GM21423 (cell line): ENCODE results near the gene KIF20B.
"Not testable (repeated sequence)": the region's sequence is repeated elsewhere in the genome, so short reads cannot be mapped to it uniquely, and the experiment has no call there.

Experiments used
- ATAC-seq: cut with Tn5 transposase; IDR thresholded peaks from one replicate; pipeline ENCODE4 v1.9.1; 2021; ENCODE audit warnings: mild to moderate bottlenecking, moderate library complexity; ENCODE audit not compliant: unreplicated experiment

Gene KIF20B

GRCh38 chr10:89763671-89764070 lies 62.3 kb downstream of the KIF20B start:
- ATAC-seq = not testable (repeated sequence)

DNA sequence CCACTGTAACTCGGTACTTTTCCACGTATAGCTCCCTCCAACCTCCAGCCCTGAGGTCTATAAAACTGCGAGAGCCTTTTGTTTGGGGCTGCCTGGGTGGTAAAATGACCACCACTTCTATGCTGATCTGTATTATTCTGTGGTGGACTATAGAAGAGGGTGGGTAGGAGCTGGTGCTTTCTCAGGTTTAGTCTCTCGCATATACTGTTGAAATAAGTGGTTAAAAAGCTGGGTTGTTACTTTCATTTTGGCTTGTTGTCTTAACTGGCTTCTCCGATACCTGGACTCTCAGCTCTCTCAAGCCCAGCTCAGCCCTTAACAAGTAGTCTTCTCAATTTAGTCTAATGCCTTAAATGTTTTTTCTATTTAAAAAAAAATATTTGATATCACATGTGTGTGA lies 70.3 kb downstream of the KIF20B start:
- ATAC-seq = no peak

GRCh38 chr10:89773081-89773480 lies 71.7 kb downstream of the KIF20B start:
- ATAC-seq = no peak

GRCh38 chr10:89776665-89777064 lies 75.3 kb downstream of the KIF20B start:
- no peak for ATAC-seq

DNA sequence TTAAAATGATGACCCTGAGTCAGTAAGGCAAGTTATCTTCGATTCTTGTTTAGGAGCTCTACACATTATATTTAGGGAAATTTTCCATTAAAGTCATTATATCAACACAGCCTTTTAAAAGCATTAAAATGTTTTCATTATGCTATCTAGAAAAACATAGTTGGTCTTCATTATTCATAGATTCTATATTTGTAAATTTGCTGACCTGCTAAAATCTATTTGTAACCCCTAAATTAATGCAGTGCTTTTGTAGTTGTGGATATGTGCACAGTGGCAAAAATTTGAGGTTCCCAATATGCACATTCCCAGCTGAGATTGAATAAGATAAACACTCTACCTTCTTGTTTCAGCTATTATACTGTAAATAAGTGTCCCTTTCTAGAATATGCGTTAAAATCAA lies 81.1 kb downstream of the KIF20B start:
- no peak for ATAC-seq

GRCh38 chr10:89783406-89783805 lies 82.0 kb downstream of the KIF20B start:
- ATAC-seq = no peak

- no peak for ATAC-seq
Observed at GRCh38 chr10:89785095-89785494, 83.7 kb downstream of the KIF20B start.

- no peak for ATAC-seq
Observed at GRCh38 chr10:89789188-89789877, 87.9 kb downstream of the KIF20B start.

DNA sequence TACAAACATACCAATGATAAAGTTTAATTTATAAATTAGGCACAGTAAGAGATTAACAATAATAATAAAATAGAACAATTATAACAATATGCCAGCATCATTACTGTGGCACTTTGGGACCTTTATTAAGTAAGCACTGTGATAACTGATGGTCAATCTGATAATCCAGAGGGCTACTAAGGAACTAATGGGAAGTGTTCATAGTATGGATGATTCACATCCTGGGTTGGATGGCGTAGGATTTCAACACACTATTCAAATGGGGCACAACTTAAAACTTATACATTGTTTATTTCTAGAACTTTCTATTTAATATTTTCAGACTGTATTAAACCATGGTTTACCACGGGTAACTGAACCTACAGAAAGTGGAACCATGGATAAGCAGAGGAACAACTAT lies 90.8 kb downstream of the KIF20B start:
- ATAC-seq = no peak

GRCh38 chr10:89793649-89794254 lies 92.4 kb downstream of the KIF20B start:
- ATAC-seq = no peak

DNA sequence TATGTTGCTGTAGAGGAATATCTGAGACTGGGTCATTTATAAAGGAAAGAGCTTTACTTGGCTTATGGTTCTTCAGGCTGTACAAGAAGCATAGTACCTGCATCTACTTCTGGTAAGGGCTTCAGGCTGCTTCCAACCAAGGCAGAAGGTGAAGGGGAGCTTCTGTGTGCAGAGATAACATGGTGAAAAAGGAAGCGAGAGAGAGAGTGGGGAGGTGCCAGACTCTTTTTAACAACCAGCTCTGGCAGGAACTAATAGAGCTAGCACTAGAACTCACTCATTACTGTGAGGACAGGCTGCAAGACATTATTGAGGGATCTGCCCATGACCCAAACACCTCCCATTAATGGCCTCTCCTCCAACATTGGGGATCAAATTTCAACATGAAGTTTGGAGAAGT lies 94.5 kb downstream of the KIF20B start:
- ATAC-seq = no peak

- no peak for ATAC-seq
Observed at GRCh38 chr10:89798092-89798491, 96.7 kb downstream of the KIF20B start.

- no peak for ATAC-seq
Observed at GRCh38 chr10:89799573-89799972, 98.2 kb downstream of the KIF20B start.

DNA sequence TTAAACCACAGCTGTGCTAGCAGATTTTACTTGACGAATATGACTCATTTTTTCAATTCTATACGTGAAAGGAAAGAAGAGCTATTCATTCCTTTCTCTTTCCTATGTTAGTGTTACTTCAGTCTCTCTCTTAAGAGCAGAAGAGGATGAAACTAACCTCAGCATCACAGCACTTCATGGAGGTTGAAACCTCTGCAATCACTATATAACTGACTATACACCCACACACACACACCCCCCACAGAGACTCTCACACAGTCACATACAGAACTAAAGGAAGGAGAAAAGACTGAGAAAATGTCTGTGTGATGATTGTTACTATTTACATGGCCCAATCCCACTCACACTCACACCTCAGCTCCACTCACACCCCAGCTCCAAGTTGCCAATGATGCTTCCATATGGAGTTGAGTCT lies 104.2 kb downstream of the KIF20B start:
- peak; percentile 92 for ATAC-seq

DNA sequence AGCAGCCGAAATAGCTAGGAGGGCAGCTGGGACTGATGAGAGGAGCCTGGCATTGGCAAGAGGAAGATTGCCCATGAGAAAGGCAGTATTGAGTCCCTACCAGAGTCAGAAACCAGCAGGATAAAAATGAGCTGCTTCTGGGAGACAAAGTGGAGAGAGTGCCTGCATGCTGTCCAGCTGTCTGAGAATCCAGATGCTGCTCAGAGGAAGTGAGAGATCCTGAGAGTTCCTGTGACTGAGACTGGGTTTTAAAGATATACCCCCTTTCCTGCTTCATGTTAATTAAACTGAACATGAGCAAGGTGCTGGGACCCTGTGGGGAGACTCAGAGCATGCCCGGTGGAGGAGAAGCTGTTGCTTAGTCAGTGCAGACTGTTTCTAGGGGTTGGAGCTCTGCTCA lies 107.5 kb downstream of the KIF20B start:
- no peak for ATAC-seq

- no peak for ATAC-seq
Observed at GRCh38 chr10:89809766-89810165, 108.4 kb downstream of the KIF20B start.

GRCh38 chr10:89810908-89811525 lies 109.6 kb downstream of the KIF20B start:
- ATAC-seq = no peak

- ATAC-seq = no peak
Observed at GRCh38 chr10:89813546-89813945, 112.2 kb downstream of the KIF20B start.

GRCh38 chr10:89814278-89814677 lies 112.9 kb downstream of the KIF20B start:
- ATAC-seq = no peak

DNA sequence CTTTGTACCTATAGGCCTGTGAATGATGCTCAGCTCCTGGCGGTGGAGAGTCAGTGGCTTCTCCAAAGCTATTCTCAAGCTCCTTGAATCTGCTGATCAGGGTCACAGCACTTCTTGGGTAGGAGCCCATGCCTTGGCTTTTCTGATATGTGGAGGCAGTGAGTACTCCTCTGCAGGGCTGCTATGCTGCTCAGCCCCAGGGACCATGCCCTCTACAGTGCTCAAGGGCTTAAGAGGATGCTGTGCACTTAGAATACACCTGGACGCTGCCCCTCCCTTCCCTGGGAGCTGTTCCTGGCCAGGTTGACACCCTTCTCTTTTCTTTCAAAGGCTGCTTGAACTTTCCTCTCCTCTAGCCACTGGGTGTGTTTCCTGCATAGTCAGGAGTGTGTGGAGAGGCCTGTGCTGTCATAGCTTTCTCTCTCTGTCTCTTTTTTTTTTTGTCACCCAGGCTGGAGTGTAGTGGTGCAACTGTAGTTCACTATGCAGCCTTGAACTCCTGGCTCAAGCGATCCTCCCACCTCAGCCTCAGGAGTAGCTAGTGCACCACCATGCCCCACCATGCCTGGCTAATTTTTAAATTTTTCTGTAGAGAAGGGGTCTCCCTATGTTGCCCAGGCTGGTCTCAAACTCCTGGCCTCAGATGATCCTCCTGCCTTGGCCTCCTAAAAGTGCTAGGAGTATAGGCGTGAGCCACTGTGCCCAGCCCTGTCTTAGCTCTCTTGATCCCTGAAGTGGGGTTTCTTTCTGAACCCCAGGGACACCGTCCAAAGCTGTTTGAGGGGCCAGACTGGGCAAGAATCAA lies 113.9 kb downstream of the KIF20B start:
- no peak for ATAC-seq

- ATAC-seq = not testable (repeated sequence)
Observed at GRCh38 chr10:89819008-89819407, 117.6 kb downstream of the KIF20B start.
